IPS DF 19.7 (cell line): ENCODE results near the gene GFRA1.
"Not testable (repeated sequence)": the region's sequence is repeated elsewhere in the genome, so short reads cannot be mapped to it uniquely, and the experiment has no call there.

Experiments
- DNase-seq: peaks from one replicate; pipeline ENCODE4 v3.0.0-alpha.2; 2013; ENCODE audit warnings: low read depth, low spot score

The GFRA1 gene

GRCh38 chr10:116197946-116198675 is 74.9 kb downstream of the GFRA1 start:
- DNase-seq, result no peak

- no peak for DNase-seq
Measured at GRCh38 chr10:116195583-116195982, 77.4 kb downstream of the GFRA1 start.

GRCh38 chr10:116195039-116195438 is 78.0 kb downstream of the GFRA1 start:
- no peak for DNase-seq

- DNase-seq, result no peak
Measured at GRCh38 chr10:116194061-116194460, 78.9 kb downstream of the GFRA1 start.

- no peak for DNase-seq
Measured at GRCh38 chr10:116190883-116191282, 82.1 kb downstream of the GFRA1 start.

- DNase-seq, result no peak
Measured at GRCh38 chr10:116186273-116186672, 86.7 kb downstream of the GFRA1 start.

- no peak for DNase-seq
Measured at GRCh38 chr10:116185199-116185867, 87.7 kb downstream of the GFRA1 start.

GRCh38 chr10:116184512-116184794 is 88.6 kb downstream of the GFRA1 start:
- no peak for DNase-seq

GRCh38 chr10:116183733-116184511 is 89.1 kb downstream of the GFRA1 start:
- no peak for DNase-seq

- no peak for DNase-seq
Measured at GRCh38 chr10:116182426-116182825, 90.6 kb downstream of the GFRA1 start.

GRCh38 chr10:116178086-116178605 is 94.9 kb downstream of the GFRA1 start:
- DNase-seq, result no peak

GRCh38 chr10:116175231-116175630 is 97.8 kb downstream of the GFRA1 start:
- no peak for DNase-seq

- DNase-seq, result no peak
Measured at GRCh38 chr10:116171505-116171904, 101.5 kb downstream of the GFRA1 start.

GRCh38 chr10:116170815-116171250 is 102.2 kb downstream of the GFRA1 start:
- DNase-seq, result no peak

GRCh38 chr10:116169782-116170445 is 103.1 kb downstream of the GFRA1 start:
- DNase-seq, result no peak

- DNase-seq, result no peak
Measured at GRCh38 chr10:116168745-116169144, 104.3 kb downstream of the GFRA1 start.

GRCh38 chr10:116168329-116168728 is 104.7 kb downstream of the GFRA1 start:
- DNase-seq, result no peak

- DNase-seq, result not testable (repeated sequence)
Measured at GRCh38 chr10:116165941-116166340, 107.1 kb downstream of the GFRA1 start.

- no peak for DNase-seq
Measured at GRCh38 chr10:116164291-116164690, 108.7 kb downstream of the GFRA1 start.

GRCh38 chr10:116163333-116164131 is 109.5 kb downstream of the GFRA1 start:
- DNase-seq, result no peak

- DNase-seq, result no peak
Measured at GRCh38 chr10:116162851-116163250, 110.2 kb downstream of the GFRA1 start.
